BLaER1 treated with 17β-estradiol and CSF1 and Interleukin-3, amounts not matched to agents 10 nM and 100 nM (cell line): ENCODE measurements around the gene FAM3D.

Source experiments
- H3K27ac ChIP-seq, 11 experiments: shearing (Covaris generic); formaldehyde crosslinking; 2 replicates each; pipeline ENCODE4 v1.8.1; 2022
- H3K27me3 ChIP-seq, 11 experiments: shearing (Covaris generic); formaldehyde crosslinking; 2 replicates each; pipeline ENCODE4 v1.8.1; 2022
- H3K36me3 ChIP-seq, 11 experiments: shearing (Covaris generic); formaldehyde crosslinking; 2 replicates each; pipeline ENCODE4 v1.8.1; 2022
- H3K4me1 ChIP-seq, 10 experiments: shearing (Covaris generic); formaldehyde crosslinking; 2 replicates each; pipeline ENCODE4 v1.8.1; 2022
- H3K4me2 ChIP-seq, 11 experiments: shearing (Covaris generic); formaldehyde crosslinking; 2 replicates each; pipeline ENCODE4 v1.8.1; 2022
- H3K4me3 ChIP-seq, 10 experiments: shearing (Covaris generic); formaldehyde crosslinking; 2 replicates each; pipeline ENCODE4 v1.8.1; 2022
- H3K9ac ChIP-seq, 11 experiments: shearing (Covaris generic); formaldehyde crosslinking; 2 replicates each; pipeline ENCODE4 v1.8.1; 2022
- H3K9me3 ChIP-seq, 11 experiments: shearing (Covaris generic); formaldehyde crosslinking; replicated peaks in 1 of 11; 2 replicates each; pipeline ENCODE4 v1.8.1; 2022
- H4K20me1 ChIP-seq, 11 experiments: shearing (Covaris generic); formaldehyde crosslinking; 2 replicates each; pipeline ENCODE4 v1.8.1; 2022
- Cebpa-rat ChIP-seq, 11 experiments: shearing (Covaris generic); IDR thresholded peaks; 2 replicates each; pipeline ENCODE4 v1.8.1; 2022

The FAM3D gene

DNA sequence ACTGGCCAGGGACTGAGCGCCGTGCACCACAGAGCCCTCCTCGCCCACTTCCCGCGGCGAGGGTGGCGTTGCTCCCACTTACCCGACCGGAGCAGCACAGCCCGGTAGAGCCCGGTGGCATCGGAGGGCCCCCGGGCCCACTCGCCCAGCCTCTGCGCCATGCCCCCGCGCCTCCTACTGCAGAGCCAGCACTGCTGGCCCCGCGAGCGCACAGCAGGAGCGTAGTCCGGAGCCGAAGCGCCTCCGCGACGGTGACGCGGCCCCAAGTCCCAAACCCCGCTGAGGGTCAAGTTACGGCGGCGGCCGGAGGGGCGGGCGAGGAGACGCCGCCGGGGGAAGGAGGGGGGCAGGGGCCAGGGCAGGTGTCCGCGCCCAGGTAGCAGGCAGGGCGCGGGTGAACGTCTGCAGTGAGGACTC, 79.8 kb downstream of the FAM3D start:
- H3K4me1 ChIP-seq, result peaks cover 31 to 43% (median 35%) of the 10 kb centered on the region in 10 experiments
- no peak overlapping the region for H3K4me3 ChIP-seq
- no peaks in the 10 kb centered on the region for H3K36me3 ChIP-seq
- H4K20me1 ChIP-seq, result 0 out of 22 replicates have a peak, but pooled peaks cover 0 to 6% (median 0%) of the 10 kb centered on the region in 11 experiments
- peaks cover 0 to 6% (median 0%) of the 10 kb centered on the region in 11 experiments; a peak in 2 of 22 replicates for H3K27me3 ChIP-seq
- no peak for TF ChIP-seq Cebpa-rat (IDR thresholded peaks at IDR 0.05)
- no peak overlapping the region for H3K27ac ChIP-seq
- peak overlapping the region in 6 of 11 experiments; percentile 91 to 98 (median 92); a peak in 10 of 22 replicates for H3K4me2 ChIP-seq
- H3K9ac ChIP-seq, result no peak overlapping the region
- H3K9me3 ChIP-seq, result peaks cover 0 to 5% (median 0%) of the 10 kb centered on the region in 11 experiments; a peak in 1 of 22 replicates

DNA sequence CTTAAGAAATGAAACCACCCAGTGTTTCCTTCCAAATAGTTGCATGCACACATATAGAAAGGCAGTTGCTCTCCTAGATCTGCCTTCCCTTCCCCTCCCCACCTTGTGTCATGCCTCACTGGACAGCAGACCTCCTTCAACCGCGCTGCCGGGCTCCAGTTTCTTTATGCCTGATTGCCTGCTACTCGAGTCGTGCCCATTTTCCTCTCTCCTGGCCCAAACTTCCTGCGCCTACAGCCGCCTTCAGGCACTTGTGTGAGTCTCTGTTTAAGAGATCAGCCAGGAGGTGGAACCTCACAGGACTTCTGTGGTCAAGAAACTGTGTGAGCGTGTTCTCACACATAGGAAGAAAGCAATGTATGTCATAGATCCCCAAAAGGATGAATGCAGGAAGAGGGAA, 80.6 kb downstream of the FAM3D start:
- Histone ChIP-seq H3K4me1 (peaks cover 29 to 48% (median 42%) of the 10 kb centered on the region in 10 experiments), H3K27me3 (peaks cover 0 to 6% (median 0%) of the 10 kb centered on the region in 11 experiments; a peak in 2 of 22 replicates), H3K4me2 (peak overlapping the region; percentile 89 to 99 (median 92)), H3K9me3 (peaks cover 0 to 5% (median 0%) of the 10 kb centered on the region in 11 experiments; a peak in 1 of 22 replicates), H3K27ac (peak overlapping the region in 3 of 11 experiments; percentile 55 to 59 (median 58); a peak in 5 of 22 replicates), H3K9ac (peak overlapping the region; percentile 1 to 72 (median 59); a peak in 17 of 22 replicates), H3K36me3 (no peaks in the 10 kb centered on the region), H3K4me3 (peak overlapping the region; percentile 47 to 70 (median 58)), H4K20me1 (0 out of 22 replicates have a peak, but pooled peaks cover 0 to 6% (median 0%) of the 10 kb centered on the region in 11 experiments)
- TF ChIP-seq Cebpa-rat (IDR thresholded peaks at IDR 0.05), result no peak

DNA sequence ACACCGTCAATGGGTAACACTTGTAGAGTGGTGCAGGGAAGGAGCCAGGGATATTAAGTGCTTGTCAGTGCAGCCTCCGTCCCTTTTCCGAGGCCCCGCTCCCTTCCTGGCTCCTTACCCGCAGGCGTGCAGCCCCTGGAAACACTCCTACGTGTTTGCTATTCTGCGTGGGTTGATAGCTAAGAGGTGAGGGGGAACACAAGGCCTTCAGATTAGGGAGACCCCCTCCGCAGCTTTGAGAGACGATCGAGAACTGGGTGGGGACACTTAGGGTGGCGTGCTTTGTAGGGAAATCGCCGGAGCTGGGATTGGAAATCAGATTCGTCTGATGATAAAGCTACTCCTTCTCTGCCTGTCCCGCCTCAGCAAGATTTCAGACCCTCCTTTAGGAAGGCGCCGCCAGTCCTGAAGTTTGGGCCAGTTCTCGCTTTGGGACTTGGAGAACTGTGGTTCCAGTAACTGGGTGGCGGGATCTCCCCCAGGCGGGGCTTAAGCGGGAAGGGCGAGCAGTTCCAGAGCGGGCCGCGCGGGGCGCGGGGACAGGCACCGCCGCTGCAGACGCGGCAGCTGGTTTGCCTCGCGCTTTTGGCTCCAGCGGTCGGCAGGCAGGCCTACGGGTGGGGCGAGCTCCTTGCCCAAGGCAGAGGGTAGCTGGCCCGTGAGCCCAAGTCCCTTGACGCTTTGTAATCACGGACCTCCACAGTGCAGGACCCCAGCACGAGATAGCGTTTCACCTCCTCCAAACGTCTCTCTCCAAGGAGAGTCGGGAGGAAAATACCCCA, 81.4 kb downstream of the FAM3D start:
- H3K27ac ChIP-seq, result peak overlapping the region in 8 of 11 experiments; percentile 19 to 59 (median 46); a peak in 12 of 22 replicates
- H3K9ac ChIP-seq, result peak overlapping the region; percentile 1 to 72 (median 59); a peak in 19 of 22 replicates
- H4K20me1 ChIP-seq, result 0 out of 22 replicates have a peak, but pooled peaks cover 0 to 6% (median 0%) of the 10 kb centered on the region in 11 experiments
- H3K4me3 ChIP-seq, result peak overlapping the region; percentile 47 to 70 (median 58)
- H3K4me1 ChIP-seq, result peaks cover 28 to 54% (median 48%) of the 10 kb centered on the region in 10 experiments
- H3K36me3 ChIP-seq, result no peaks in the 10 kb centered on the region
- no peak for TF ChIP-seq Cebpa-rat (IDR thresholded peaks at IDR 0.05)
- H3K4me2 ChIP-seq, result peak overlapping the region; percentile 89 to 99 (median 92)
- H3K27me3 ChIP-seq, result peaks cover 0 to 6% (median 0%) of the 10 kb centered on the region in 11 experiments; a peak in 2 of 22 replicates
- peaks cover 0 to 5% (median 0%) of the 10 kb centered on the region in 11 experiments; a peak in 1 of 22 replicates for H3K9me3 ChIP-seq

DNA sequence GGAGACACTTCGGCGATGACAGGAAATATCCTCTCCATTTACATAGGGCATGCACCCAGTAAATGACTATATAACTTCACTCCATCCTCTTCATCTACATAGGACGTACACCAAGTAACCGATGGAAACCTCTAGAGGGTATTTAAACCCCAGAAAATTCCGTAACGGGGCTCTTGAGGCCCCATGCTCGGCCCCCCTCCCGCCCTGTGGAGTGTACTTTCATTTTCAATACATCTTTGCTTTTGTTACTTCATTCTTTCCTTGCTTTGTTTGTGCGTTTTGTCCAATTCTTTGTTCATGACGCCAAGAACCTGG, 81.9 kb downstream of the FAM3D start:
- 0 out of 22 replicates have a peak, but pooled peaks cover 0 to 6% (median 0%) of the 10 kb centered on the region in 11 experiments for H4K20me1 ChIP-seq
- peak overlapping the region in 5 of 11 experiments; percentile 19 to 55 (median 51); a peak in 7 of 22 replicates for H3K27ac ChIP-seq
- peak overlapping the region; percentile 47 to 70 (median 58) for H3K4me3 ChIP-seq
- peaks cover 28 to 54% (median 48%) of the 10 kb centered on the region in 10 experiments for H3K4me1 ChIP-seq
- peaks cover 0 to 5% (median 0%) of the 10 kb centered on the region in 11 experiments; a peak in 1 of 22 replicates for H3K9me3 ChIP-seq
- H3K9ac ChIP-seq, result peak overlapping the region in 9 of 11 experiments; percentile 46 to 72 (median 67); a peak in 17 of 22 replicates
- no peak for TF ChIP-seq Cebpa-rat (IDR thresholded peaks at IDR 0.05)
- H3K27me3 ChIP-seq, result peaks cover 0 to 6% (median 0%) of the 10 kb centered on the region in 11 experiments; a peak in 2 of 22 replicates
- peak overlapping the region; percentile 89 to 99 (median 92) for H3K4me2 ChIP-seq
- H3K36me3 ChIP-seq, result no peaks in the 10 kb centered on the region
